OCI-LY3 (cell line): Measurements from ENCODE around the gene SLC26A3.

Experiments used
- CTCF ChIP-seq: fragments of 200-600, 300-600 bp; sonication (generic); IDR thresholded peaks from 2 replicates; pipeline ENCODE4 v1.5.1; 2014; ENCODE audit warnings: antibody characterized with exemption, low read length, low read depth
- EZH2phosphoT487 ChIP-seq: fragments of 200-600 bp; shearing (Covaris generic); IDR thresholded peaks from 2 replicates; pipeline ENCODE4 v1.6.1; 2018; ENCODE audit warnings: antibody characterized with exemption, mixed run types, low read depth

GRCh38 chr7:107785926-107786325, 17.1 kb downstream of the SLC26A3 start:
- no peak for TF ChIP-seq CTCF
- TF ChIP-seq EZH2phosphoT487: no peak
